ENCODE data around the gene FALEC.

The FALEC gene

DNA sequence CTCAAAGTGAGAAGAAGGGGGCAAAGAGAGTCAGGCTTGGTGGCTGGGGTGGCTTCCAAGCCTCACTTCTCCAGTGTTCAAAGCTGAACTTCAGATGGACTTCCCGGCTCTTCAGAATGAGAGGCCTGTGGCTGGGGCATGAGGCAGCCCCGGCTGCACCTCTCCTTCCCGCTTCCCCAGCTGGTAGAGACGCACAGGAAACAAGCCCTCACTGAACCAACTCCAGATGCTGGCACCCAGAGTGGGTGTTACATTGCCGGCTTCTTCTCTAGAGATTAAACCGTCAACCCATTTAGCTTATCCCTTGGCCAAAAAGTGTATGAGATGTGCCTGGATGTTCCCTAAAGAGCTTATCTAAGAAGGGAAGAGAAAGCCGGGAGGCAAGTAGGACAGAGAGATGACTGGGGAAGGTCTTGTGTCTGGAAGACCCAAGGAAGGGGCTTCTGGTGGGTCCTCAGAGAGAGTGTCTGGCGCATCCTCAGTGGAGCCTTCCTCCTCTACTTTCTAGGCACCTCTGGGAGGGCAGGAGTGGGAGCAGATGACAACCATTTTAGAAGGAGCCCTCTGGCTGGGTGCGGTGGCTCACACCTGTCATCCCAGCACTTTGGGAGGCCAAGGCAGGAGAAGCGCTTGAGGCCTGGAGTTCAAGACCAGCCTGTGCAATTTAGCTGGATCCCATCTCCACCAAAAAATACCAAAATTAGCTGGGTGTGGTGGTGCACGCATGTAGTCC, 35.7 kb downstream of the FALEC start:
- H3K36me3 ChIP-seq (replicated peaks), result no peaks in the 10 kb centered on the region
- H3K4me3 ChIP-seq (ENCODE audit: low read depth, low read length), result no peak overlapping the region
- no peak overlapping the region for H3K27ac ChIP-seq
- no peak for DNase-seq
- TF ChIP-seq, protein P1, sequence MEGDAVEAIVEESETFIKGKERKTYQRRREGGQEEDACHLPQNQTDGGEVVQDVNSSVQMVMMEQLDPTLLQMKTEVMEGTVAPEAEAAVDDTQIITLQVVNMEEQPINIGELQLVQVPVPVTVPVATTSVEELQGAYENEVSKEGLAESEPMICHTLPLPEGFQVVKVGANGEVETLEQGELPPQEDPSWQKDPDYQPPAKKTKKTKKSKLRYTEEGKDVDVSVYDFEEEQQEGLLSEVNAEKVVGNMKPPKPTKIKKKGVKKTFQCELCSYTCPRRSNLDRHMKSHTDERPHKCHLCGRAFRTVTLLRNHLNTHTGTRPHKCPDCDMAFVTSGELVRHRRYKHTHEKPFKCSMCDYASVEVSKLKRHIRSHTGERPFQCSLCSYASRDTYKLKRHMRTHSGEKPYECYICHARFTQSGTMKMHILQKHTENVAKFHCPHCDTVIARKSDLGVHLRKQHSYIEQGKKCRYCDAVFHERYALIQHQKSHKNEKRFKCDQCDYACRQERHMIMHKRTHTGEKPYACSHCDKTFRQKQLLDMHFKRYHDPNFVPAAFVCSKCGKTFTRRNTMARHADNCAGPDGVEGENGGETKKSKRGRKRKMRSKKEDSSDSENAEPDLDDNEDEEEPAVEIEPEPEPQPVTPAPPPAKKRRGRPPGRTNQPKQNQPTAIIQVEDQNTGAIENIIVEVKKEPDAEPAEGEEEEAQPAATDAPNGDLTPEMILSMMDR (IDR thresholded peaks at IDR 0.05; ENCODE audit: low read depth, low read length, missing control alignments), result no peak
- no peaks in the 10 kb centered on the region for H3K27me3 ChIP-seq (replicated peaks)
- in situ Hi-C loops (cut with HindIII; ENCODE audit: low pct_ligation_motif_present, low sequenced_read_pairs), result no loop called here

DNA sequence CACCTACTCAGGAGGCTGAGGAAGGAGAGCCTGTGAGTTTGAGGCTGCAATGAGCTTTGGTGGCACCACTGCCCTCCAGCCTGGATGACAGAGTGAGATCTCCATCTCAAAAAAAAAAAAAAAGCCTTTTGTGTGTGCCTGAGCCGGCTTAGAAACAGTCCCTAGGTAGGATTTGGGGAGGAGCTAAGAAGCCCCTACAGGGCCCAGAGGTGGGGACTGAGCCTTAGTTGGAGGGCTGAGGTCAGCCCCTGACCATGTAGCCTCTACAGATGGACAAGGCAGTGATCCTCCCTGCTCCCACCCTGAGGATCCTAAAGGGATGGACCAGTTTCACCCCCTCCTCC, 36.2 kb downstream of the FALEC start:
- TF ChIP-seq, protein P1 (IDR thresholded peaks at IDR 0.05; ENCODE audit: low read depth, low read length, missing control alignments), result no peak
- in situ Hi-C loops (cut with HindIII; ENCODE audit: low pct_ligation_motif_present, low sequenced_read_pairs), result no loop called here
- no peak overlapping the region for H3K4me3 ChIP-seq (ENCODE audit: low read depth, low read length)
- H3K36me3 ChIP-seq (replicated peaks), result no peaks in the 10 kb centered on the region
- no peaks in the 10 kb centered on the region for H3K27me3 ChIP-seq (replicated peaks)
- no peak for DNase-seq
- H3K27ac ChIP-seq, result no peak overlapping the region

DNA sequence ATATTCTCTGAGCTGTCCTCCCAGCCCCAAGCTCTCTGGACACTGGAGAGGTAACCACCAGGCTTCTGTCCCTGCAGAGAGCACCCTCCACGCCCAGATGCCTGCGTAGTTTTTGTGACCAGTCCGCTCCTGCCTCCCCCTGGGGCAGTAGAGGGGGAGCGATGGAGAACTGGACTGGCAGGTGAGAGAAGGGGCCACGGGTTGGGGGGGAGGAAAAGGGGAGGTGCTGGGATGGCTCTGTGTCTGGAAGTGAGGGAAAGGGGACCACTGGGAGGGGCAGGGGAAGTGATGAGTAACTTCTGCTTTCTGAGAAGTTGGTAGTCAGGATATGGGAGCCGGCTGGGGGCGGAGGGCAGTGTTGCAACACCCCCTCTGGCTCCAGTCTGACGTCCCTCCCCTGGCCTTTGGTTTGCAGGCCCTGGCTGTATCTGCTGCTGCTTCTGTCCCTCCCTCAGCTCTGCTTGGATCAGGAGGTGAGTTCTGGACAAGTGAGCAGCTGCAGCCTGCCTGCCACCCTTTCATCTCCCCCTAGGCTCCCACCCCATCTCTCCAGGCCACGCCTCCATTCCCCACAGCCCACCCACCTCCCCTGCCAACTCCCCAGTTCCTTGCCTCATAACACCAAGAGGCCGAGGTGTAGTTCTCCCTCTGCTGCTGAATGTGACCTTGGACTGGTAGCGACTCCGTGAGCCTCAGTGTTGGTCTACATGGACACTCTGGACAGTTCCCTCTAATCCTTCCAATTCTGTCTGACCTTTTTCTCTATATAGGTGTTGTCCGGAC, 36.8 kb downstream of the FALEC start:
- Histone ChIP-seq H3K36me3 (replicated peaks) (no peaks in the 10 kb centered on the region), H3K27ac (no peak overlapping the region), H3K4me3 (ENCODE audit: low read depth, low read length) (no peak overlapping the region), H3K27me3 (replicated peaks) (no peaks in the 10 kb centered on the region)
- in situ Hi-C loops (cut with HindIII; ENCODE audit: low pct_ligation_motif_present, low sequenced_read_pairs), result no loop called here
- TF ChIP-seq, protein P1 (IDR thresholded peaks at IDR 0.05; ENCODE audit: low read depth, low read length, missing control alignments), result no peak
- peak; percentile 89 for DNase-seq

- Histone ChIP-seq H3K4me3 (ENCODE audit: low read depth, low read length) (no peak overlapping the region), H3K27me3 (replicated peaks) (no peaks in the 10 kb centered on the region), H3K27ac (no peak overlapping the region), H3K36me3 (replicated peaks) (no peaks in the 10 kb centered on the region)
- in situ Hi-C loops (cut with HindIII; ENCODE audit: low pct_ligation_motif_present, low sequenced_read_pairs), result no loop called here
- TF ChIP-seq, protein P1 (IDR thresholded peaks at IDR 0.05; ENCODE audit: low read depth, low read length, missing control alignments), result no peak
- DNase-seq, result no peak
Observed at GRCh38 chr1:150552911-150553289, 37.3 kb downstream of the FALEC start.

DNA sequence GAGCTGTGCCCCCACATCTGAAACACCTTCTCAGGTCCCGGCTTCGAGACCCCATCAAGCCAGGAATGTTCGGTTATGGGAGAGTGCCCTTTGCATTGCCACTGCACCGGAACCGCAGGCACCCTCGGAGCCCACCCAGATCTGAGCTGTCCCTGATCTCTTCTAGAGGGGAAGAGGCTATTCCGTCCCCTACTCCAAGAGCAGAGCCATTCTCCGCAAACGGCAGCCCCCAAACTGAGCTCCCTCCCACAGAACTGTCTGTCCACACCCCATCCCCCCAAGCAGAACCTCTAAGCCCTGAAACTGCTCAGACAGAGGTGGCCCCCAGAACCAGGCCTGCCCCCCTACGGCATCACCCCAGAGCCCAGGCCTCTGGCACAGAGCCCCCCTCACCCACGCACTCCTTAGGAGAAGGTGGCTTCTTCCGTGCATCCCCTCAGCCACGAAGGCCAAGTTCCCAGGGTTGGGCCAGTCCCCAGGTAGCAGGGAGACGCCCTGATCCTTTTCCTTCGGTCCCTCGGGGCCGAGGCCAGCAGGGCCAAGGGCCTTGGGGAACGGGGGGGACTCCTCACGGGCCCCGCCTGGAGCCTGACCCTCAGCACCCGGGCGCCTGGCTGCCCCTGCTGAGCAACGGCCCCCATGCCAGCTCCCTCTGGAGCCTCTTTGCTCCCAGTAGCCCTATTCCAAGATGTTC, 38.0 kb downstream of the FALEC start:
- TF ChIP-seq, protein P1 (IDR thresholded peaks at IDR 0.05; ENCODE audit: low read depth, low read length, missing control alignments), result no peak
- Histone ChIP-seq H3K36me3 (replicated peaks) (no peaks in the 10 kb centered on the region), H3K27me3 (replicated peaks) (no peaks in the 10 kb centered on the region), H3K27ac (no peak overlapping the region), H3K4me3 (ENCODE audit: low read depth, low read length) (no peak overlapping the region)
- DNase-seq, result no peak
- in situ Hi-C loops (cut with HindIII; ENCODE audit: low pct_ligation_motif_present, low sequenced_read_pairs), result no loop called here

Measured in brain microvascular endothelial cell (primary cell).